Panc1 (cell line): ENCODE results near the gene OR2M5. TPM values are rescaled to one million over a fixed set of nuclear protein-coding genes. Genes with fewer than 3 reads are reported as not detected.

Experiments used
- ATAC-seq: fragments of 200-7000 bp; cut with Tn5 transposase; 2 replicates; pipeline ENCODE4 v1.9.1; 2020; ENCODE audit warnings: mild to moderate bottlenecking, moderate library complexity
- BruUV-seq: library from RNA; stranded (reverse); fragments of 400-500 nt; replicated peaks from 2 replicates; lab custom pipeline; 2021; lab: Mats Ljungman, UMichigan
- CTCF ChIA-PET: fragments of 300-600 bp; sonication (Branson Sonifier 250); formaldehyde crosslinking; loops from one replicate; lab custom pipeline; 2022; ENCODE audit warnings: antibody characterized with exemption; lab: Charles Lee
- POLR2A ChIA-PET: fragments of 300-600 bp; sonication (Branson Sonifier 250); formaldehyde crosslinking; loops from one replicate; lab custom pipeline; 2022; ENCODE audit warnings: antibody characterized with exemption; lab: Charles Lee
- DNase-seq: peaks from one replicate; pipeline ENCODE4 v3.0.0-alpha.2; 2010; ENCODE audit warnings: low read depth, low spot score
- H3K27ac ChIP-seq: 2 replicates; pipeline ENCODE4 v1.5.1; 2011; ENCODE audit warnings: mild to moderate bottlenecking, low read length, inconsistent platforms
- H3K27me3 ChIP-seq: fragments of 200-500 bp; sonication (Bioruptor generic); 2 replicates; pipeline ENCODE4 v1.6.0; 2014; ENCODE audit warnings: low read length, inconsistent platforms; ENCODE audit not compliant: control insufficient read depth, insufficient read depth
- H3K36me3 ChIP-seq: fragments of 200-500 bp; sonication (Bioruptor generic); 2 replicates; pipeline ENCODE4 v1.5.1; 2014; ENCODE audit warnings: inconsistent platforms, mild to moderate bottlenecking, low read length, moderate library complexity; ENCODE audit not compliant: control insufficient read depth, insufficient read depth
- H3K4me1 ChIP-seq: 2 replicates; pipeline ENCODE4 v1.5.1; 2011; ENCODE audit warnings: inconsistent platforms, mild to moderate bottlenecking, low read length, moderate library complexity; ENCODE audit not compliant: control insufficient read depth, insufficient read depth
- H3K4me3 ChIP-seq, 2 experiments: 2 replicates each; pipeline ENCODE4 v1.5.1; 2011 to 2012; ENCODE audit warnings: low read depth in 2 of 2, low read length in 2 of 2, mild to moderate bottlenecking in 2 of 2, inconsistent platforms in 1 of 2, moderate library complexity in 1 of 2
- H3K9me3 ChIP-seq: fragments of 200-500 bp; sonication (Bioruptor generic); 2 replicates; pipeline ENCODE4 v1.5.1; 2014; ENCODE audit warnings: low read depth, mild to moderate bottlenecking, inconsistent platforms, low read length, moderate library complexity; ENCODE audit not compliant: control insufficient read depth, insufficient read depth
- CTCF ChIP-seq: fragments of 450-650 bp; IDR thresholded peaks from 2 replicates; pipeline ENCODE4 v1.5.1; 2017; ENCODE audit warnings: mild to moderate bottlenecking
- POLR2AphosphoS5 ChIP-seq: IDR thresholded peaks from 2 replicates; pipeline ENCODE4 v1.6.1; 2012; ENCODE audit warnings: mild to moderate bottlenecking, low read depth, low read length, moderate library complexity
- SIN3A ChIP-seq: IDR thresholded peaks from 2 replicates; pipeline ENCODE4 v1.6.1; 2012; ENCODE audit warnings: low read depth, mild to moderate bottlenecking, low read length, moderate library complexity, borderline replicate concordance; ENCODE audit not compliant: insufficient read depth
- TCF7L2 ChIP-seq: IDR thresholded peaks from 2 replicates; pipeline ENCODE4 v1.6.1; 2011; ENCODE audit warnings: mild to moderate bottlenecking, low read depth, low read length, inconsistent platforms
- in situ Hi-C: cut with HindIII; loops from 2 replicates; pipeline ENCODE4 v1.10.0; 2016; ENCODE audit warnings: low sequenced_read_pairs, low pct_unique_long_range_greater_than_20kb
- intact Hi-C: fragments of 100-400 bp; cut with micrococcal nuclease; formaldehyde crosslinking; loops from one replicate; pipeline ENCODE4 v1.10.0; 2022; ENCODE audit not compliant: unreplicated experiment
- total RNA-seq: library from RNA; stranded (reverse); gene quantifications from one replicate; pipeline ENCODE4 v1.2.1, GENCODE V29; 2021; ENCODE audit not compliant: unreplicated experiment
- TF ChIP-seq, protein P1 (sequence below), 2 experiments: IDR thresholded peaks; 2 replicates each; pipeline ENCODE4 v1.6.1; 2011 to 2012; ENCODE audit warnings: low read depth in 2 of 2, control low read depth in 1 of 2, low read length in 1 of 2, mild to moderate bottlenecking in 1 of 2, moderate library complexity in 1 of 2; ENCODE audit not compliant: insufficient read depth in 1 of 2

OR2M5 gene
- total RNA-seq, 1 experiment from 2014 or later = not detected

- Histone ChIP-seq H3K27ac (no peak within 1 kb of the TSS), H3K36me3 (no peaks in the 10 kb centered on the region), H3K4me1 (no peaks in the 10 kb centered on the region), H3K9me3 (no peaks in the 10 kb centered on the region), H3K27me3 (no peaks in the 10 kb centered on the region), H3K4me3 (no peak within 1 kb of the TSS)
- ChIA-PET POLR2A (no interaction called here), CTCF (no interaction called here)
- in situ Hi-C loops (no loop called here), intact Hi-C loops (no loop called here)
- no peak for TF ChIP-seq POLR2AphosphoS5
- TF ChIP-seq, protein P1, sequence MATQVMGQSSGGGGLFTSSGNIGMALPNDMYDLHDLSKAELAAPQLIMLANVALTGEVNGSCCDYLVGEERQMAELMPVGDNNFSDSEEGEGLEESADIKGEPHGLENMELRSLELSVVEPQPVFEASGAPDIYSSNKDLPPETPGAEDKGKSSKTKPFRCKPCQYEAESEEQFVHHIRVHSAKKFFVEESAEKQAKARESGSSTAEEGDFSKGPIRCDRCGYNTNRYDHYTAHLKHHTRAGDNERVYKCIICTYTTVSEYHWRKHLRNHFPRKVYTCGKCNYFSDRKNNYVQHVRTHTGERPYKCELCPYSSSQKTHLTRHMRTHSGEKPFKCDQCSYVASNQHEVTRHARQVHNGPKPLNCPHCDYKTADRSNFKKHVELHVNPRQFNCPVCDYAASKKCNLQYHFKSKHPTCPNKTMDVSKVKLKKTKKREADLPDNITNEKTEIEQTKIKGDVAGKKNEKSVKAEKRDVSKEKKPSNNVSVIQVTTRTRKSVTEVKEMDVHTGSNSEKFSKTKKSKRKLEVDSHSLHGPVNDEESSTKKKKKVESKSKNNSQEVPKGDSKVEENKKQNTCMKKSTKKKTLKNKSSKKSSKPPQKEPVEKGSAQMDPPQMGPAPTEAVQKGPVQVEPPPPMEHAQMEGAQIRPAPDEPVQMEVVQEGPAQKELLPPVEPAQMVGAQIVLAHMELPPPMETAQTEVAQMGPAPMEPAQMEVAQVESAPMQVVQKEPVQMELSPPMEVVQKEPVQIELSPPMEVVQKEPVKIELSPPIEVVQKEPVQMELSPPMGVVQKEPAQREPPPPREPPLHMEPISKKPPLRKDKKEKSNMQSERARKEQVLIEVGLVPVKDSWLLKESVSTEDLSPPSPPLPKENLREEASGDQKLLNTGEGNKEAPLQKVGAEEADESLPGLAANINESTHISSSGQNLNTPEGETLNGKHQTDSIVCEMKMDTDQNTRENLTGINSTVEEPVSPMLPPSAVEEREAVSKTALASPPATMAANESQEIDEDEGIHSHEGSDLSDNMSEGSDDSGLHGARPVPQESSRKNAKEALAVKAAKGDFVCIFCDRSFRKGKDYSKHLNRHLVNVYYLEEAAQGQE (IDR thresholded peaks at IDR 0.05; ENCODE audit: insufficient read depth in 1 of 2, low read depth in 2 of 2, low read length in 1 of 2) = no peak
- BruUV-seq = no TSS peak
- no peak for ATAC-seq
- no peak for DNase-seq
Observed at GRCh38 chr1:248174521-248174920, 29.6 kb downstream of the OR2M5 start, which contains the start of gene OR2M2. OR2M2 (plus strand) TSS chr1:248174821; CDS start chr1:248179986, 5,165 bp downstream.

- TF ChIP-seq, protein P1 (IDR thresholded peaks at IDR 0.05; ENCODE audit: insufficient read depth in 1 of 2, low read depth in 2 of 2, low read length in 1 of 2) = no peak
- no peak for TF ChIP-seq SIN3A
- no peak for TF ChIP-seq TCF7L2
- TF ChIP-seq CTCF = no peak
- TF ChIP-seq POLR2AphosphoS5 = no peak
- Histone ChIP-seq H3K36me3 (no peaks in the 10 kb centered on the region), H3K27me3 (no peaks in the 10 kb centered on the region), H3K4me3 (no peak overlapping the region), H3K4me1 (no peaks in the 10 kb centered on the region), H3K27ac (no peak overlapping the region), H3K9me3 (no peaks in the 10 kb centered on the region)
- in situ Hi-C loops = no loop called here
- no peak for ATAC-seq
- BruUV-seq = no TSS peak
- CTCF ChIA-PET = no interaction called here
- intact Hi-C loops = no loop called here
- DNase-seq = no peak
- POLR2A ChIA-PET = no interaction called here
Observed at GRCh38 chr1:248183996-248184395, 39.0 kb downstream of the OR2M5 start.
